ENCODE data around the gene DYNC2I2. TPM values are rescaled to one million over a fixed set of nuclear protein-coding genes. Genes with fewer than 3 reads are reported as not detected.

DYNC2I2 gene
- total RNA-seq, 2 experiments from 2014 or later = 55.5 to 97.6 TPM

GRCh38 chr9:128633601-128634000 is 23.0 kb downstream of the DYNC2I2 start:
- TF ChIP-seq, protein P1, sequence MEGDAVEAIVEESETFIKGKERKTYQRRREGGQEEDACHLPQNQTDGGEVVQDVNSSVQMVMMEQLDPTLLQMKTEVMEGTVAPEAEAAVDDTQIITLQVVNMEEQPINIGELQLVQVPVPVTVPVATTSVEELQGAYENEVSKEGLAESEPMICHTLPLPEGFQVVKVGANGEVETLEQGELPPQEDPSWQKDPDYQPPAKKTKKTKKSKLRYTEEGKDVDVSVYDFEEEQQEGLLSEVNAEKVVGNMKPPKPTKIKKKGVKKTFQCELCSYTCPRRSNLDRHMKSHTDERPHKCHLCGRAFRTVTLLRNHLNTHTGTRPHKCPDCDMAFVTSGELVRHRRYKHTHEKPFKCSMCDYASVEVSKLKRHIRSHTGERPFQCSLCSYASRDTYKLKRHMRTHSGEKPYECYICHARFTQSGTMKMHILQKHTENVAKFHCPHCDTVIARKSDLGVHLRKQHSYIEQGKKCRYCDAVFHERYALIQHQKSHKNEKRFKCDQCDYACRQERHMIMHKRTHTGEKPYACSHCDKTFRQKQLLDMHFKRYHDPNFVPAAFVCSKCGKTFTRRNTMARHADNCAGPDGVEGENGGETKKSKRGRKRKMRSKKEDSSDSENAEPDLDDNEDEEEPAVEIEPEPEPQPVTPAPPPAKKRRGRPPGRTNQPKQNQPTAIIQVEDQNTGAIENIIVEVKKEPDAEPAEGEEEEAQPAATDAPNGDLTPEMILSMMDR (conservative IDR thresholded peaks at IDR 0.05; ENCODE audit: low read length) = no peak
- no peak for TF ChIP-seq EZH2phosphoT487 (IDR thresholded peaks at IDR 0.05; ENCODE audit: borderline replicate concordance, low read depth, low read length)
- ChIA-PET CTCF (ENCODE audit: unreplicated experiment) (interaction anchor here (0.6 kb wide), 1 partner anchor 339 kb away, joined by 3 read pairs; no protein-coding TSS in a partner anchor), POLR2A (no interaction called here)
- no peak overlapping the region for H3K27ac ChIP-seq (ENCODE audit: low read depth, low read length, poor library complexity, severe bottlenecking)
- H2AFZ ChIP-seq (ENCODE audit: low read length) = no peak overlapping the region
- no peaks in the 10 kb centered on the region for H3K4me1 ChIP-seq (ENCODE audit: insufficient read depth, low read length, poor library complexity, severe bottlenecking)
- no peaks in the 10 kb centered on the region for H3K9me3 ChIP-seq (ENCODE audit: low read length)
- peaks cover 60% of the 10 kb centered on the region for H3K36me3 ChIP-seq (ENCODE audit: insufficient read depth, low read length)
- DNase-seq (ENCODE audit: low spot score) = no peak
- no peaks in the 10 kb centered on the region for H3K9me2 ChIP-seq (ENCODE audit: insufficient read depth, low read length)
- H4K20me1 ChIP-seq (ENCODE audit: insufficient read depth, low read length) = no peaks in the 10 kb centered on the region
- intact Hi-C loops (cut with micrococcal nuclease; ENCODE audit: unreplicated experiment) = no loop called here
- H3K4me2 ChIP-seq (ENCODE audit: low read length) = no peak overlapping the region
- BruUV-seq (replicated peaks) = no TSS peak
- H3K4me3 ChIP-seq (ENCODE audit: low read depth, low read length, poor library complexity, severe bottlenecking) = no peak overlapping the region
- H3K79me2 ChIP-seq (ENCODE audit: insufficient read depth, low read depth, low read length) = no peaks in the 10 kb centered on the region

DNA sequence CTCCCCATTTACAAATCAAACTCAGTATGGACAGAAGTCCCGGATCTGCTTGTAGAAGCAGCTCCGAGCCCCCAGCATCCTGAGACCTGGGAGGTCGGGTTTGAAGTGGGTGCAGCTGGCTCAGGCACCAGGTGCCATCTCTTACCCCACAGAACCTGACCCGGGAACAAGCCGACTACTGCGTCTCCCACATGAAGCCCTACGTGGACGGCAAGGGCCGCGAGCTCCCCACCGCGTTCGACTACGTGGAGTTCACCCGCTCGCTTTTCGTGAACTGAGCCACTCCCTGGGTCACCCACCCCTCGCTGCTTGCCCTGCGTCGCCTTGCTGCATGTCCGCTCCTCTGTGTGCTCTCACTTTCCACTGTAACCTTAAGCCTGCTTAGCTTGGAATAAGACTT is 23.6 kb downstream of the DYNC2I2 start:
- no peak for TF ChIP-seq EZH2phosphoT487 (IDR thresholded peaks at IDR 0.05; ENCODE audit: borderline replicate concordance, low read depth, low read length)
- TF ChIP-seq, protein P1 (conservative IDR thresholded peaks at IDR 0.05; ENCODE audit: low read length) = no peak
- BruUV-seq (replicated peaks) = TSS peak; percentile 98

DNA sequence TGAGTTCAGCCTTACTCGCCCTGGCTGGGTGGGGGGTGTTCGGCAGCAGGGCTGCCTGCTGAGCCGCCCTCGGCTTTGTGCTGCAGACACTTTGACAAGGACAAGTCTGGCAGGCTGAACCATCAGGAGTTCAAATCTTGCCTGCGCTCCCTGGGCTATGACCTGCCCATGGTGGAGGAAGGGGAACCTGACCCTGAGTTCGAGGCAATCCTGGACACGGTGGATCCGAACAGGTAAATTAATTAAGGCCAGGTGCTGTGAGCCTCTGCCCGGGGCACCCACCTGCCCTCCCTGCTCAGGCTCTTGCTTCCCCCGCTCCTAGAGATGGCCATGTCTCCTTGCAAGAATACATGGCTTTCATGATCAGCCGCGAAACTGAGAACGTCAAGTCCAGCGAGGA is 24.2 kb downstream of the DYNC2I2 start:
- Histone ChIP-seq H3K4me2 (ENCODE audit: low read length) (no peak overlapping the region), H4K20me1 (ENCODE audit: insufficient read depth, low read length) (no peaks in the 10 kb centered on the region), H3K36me3 (ENCODE audit: insufficient read depth, low read length) (peaks cover 69% of the 10 kb centered on the region), H2AFZ (ENCODE audit: low read length) (no peak overlapping the region), H3K9me3 (ENCODE audit: low read length) (no peaks in the 10 kb centered on the region), H3K9me2 (ENCODE audit: insufficient read depth, low read length) (no peaks in the 10 kb centered on the region), H3K27ac (ENCODE audit: low read depth, low read length, poor library complexity, severe bottlenecking) (no peak overlapping the region), H3K4me1 (ENCODE audit: insufficient read depth, low read length, poor library complexity, severe bottlenecking) (no peaks in the 10 kb centered on the region), H3K79me2 (ENCODE audit: insufficient read depth, low read depth, low read length) (no peaks in the 10 kb centered on the region), H3K4me3 (ENCODE audit: low read depth, low read length, poor library complexity, severe bottlenecking) (no peak overlapping the region)
- intact Hi-C loops (cut with micrococcal nuclease; ENCODE audit: unreplicated experiment) = no loop called here
- BruUV-seq (replicated peaks) = no TSS peak
- TF ChIP-seq, protein P1 (conservative IDR thresholded peaks at IDR 0.05; ENCODE audit: low read length) = no peak
- TF ChIP-seq EZH2phosphoT487 (IDR thresholded peaks at IDR 0.05; ENCODE audit: borderline replicate concordance, low read depth, low read length) = no peak
- CTCF ChIA-PET (ENCODE audit: unreplicated experiment) = no interaction called here
- DNase-seq (ENCODE audit: low spot score) = no peak
- POLR2A ChIA-PET = no interaction called here

More for the DNA sequence above, 23.6 kb downstream of the DYNC2I2 start:
- DNase-seq (ENCODE audit: low spot score) = no peak
- CTCF ChIA-PET (ENCODE audit: unreplicated experiment) = no interaction called here
- H3K9me2 ChIP-seq (ENCODE audit: insufficient read depth, low read length) = no peaks in the 10 kb centered on the region
- H3K4me1 ChIP-seq (ENCODE audit: insufficient read depth, low read length, poor library complexity, severe bottlenecking) = no peaks in the 10 kb centered on the region
- H3K4me2 ChIP-seq (ENCODE audit: low read length) = no peak overlapping the region
- H3K9me3 ChIP-seq (ENCODE audit: low read length) = no peaks in the 10 kb centered on the region
- POLR2A ChIA-PET = no interaction called here
- intact Hi-C loops (cut with micrococcal nuclease; ENCODE audit: unreplicated experiment) = no loop called here
- H3K4me3 ChIP-seq (ENCODE audit: low read depth, low read length, poor library complexity, severe bottlenecking) = no peak overlapping the region
- no peaks in the 10 kb centered on the region for H3K79me2 ChIP-seq (ENCODE audit: insufficient read depth, low read depth, low read length)
- H4K20me1 ChIP-seq (ENCODE audit: insufficient read depth, low read length) = no peaks in the 10 kb centered on the region
- peaks cover 63% of the 10 kb centered on the region for H3K36me3 ChIP-seq (ENCODE audit: insufficient read depth, low read length)
- no peak overlapping the region for H2AFZ ChIP-seq (ENCODE audit: low read length)
- H3K27ac ChIP-seq (ENCODE audit: low read depth, low read length, poor library complexity, severe bottlenecking) = no peak overlapping the region

Data from OCI-LY7 (cell line).